ENCODE measurements around the gene UPK3A.

- TF ChIP-seq POLR2A (IDR thresholded peaks at IDR 0.05) (no peak), CTCF (IDR thresholded peaks at IDR 0.05) (no peak)
Measured at GRCh38 chr22:45291061-45291930, 6.5 kb downstream of the UPK3A start.
